ENCODE data around the gene KCNH2. TPM values are rescaled to one million over a fixed set of nuclear protein-coding genes. Genes with fewer than 3 reads are reported as not detected.

The KCNH2 gene
- total RNA-seq, 4 donors from 2014 or later = 2.4 to 8.5 (median 3.4) TPM

GRCh38 chr7:150992051-150992640 lies 14.0 kb upstream of the KCNH2 start:
- Histone ChIP-seq H3K4me1 (peaks cover 0 to 11% (median 4%) of the 10 kb centered on the region in 4 donors), H3K27ac (peak overlapping the region in 2 of 4 donors; percentile 22 to 43), H3K4me3 (no peak overlapping the region), H3K9me3 (peaks cover 0 to 10% (median 3%) of the 10 kb centered on the region in 4 donors), H3K36me3 (no peaks in the 10 kb centered on the region), H3K27me3 (no peaks in the 10 kb centered on the region)
- DNase-seq = no peak
- TF ChIP-seq CTCF (IDR thresholded peaks at IDR 0.05) = no peak
- TF ChIP-seq POLR2A (IDR thresholded peaks at IDR 0.05) = no peak

GRCh38 chr7:150990416-150991186 lies 12.5 kb upstream of the KCNH2 start, which contains the start of gene NOS3:
Gene NOS3 (plus strand): TSS chr7:150991017. CDS start chr7:150993804, 2,787 bp downstream.
- Histone ChIP-seq H3K9me3 (peaks cover 0 to 10% (median 3%) of the 10 kb centered on the region in 4 donors), H3K27ac (no peak within 1 kb of the TSS), H3K27me3 (no peaks in the 10 kb centered on the region), H3K4me1 (peaks cover 0 to 11% (median 4%) of the 10 kb centered on the region in 4 donors), H3K4me3 (no peak within 1 kb of the TSS), H3K36me3 (no peaks in the 10 kb centered on the region)
- TF ChIP-seq POLR2A (IDR thresholded peaks at IDR 0.05) (no peak), CTCF (IDR thresholded peaks at IDR 0.05) (no peak)
- no peak for DNase-seq

- H3K4me1 ChIP-seq = peaks cover 0 to 11% (median 4%) of the 10 kb centered on the region in 4 donors
- H3K4me3 ChIP-seq = no peak overlapping the region
- TF ChIP-seq POLR2A (IDR thresholded peaks at IDR 0.05) = no peak
- TF ChIP-seq CTCF (IDR thresholded peaks at IDR 0.05) = no peak
- no peaks in the 10 kb centered on the region for H3K36me3 ChIP-seq
- no peaks in the 10 kb centered on the region for H3K27me3 ChIP-seq
- H3K9me3 ChIP-seq = peaks cover 0 to 10% (median 3%) of the 10 kb centered on the region in 4 donors
- no peak for DNase-seq
- peak overlapping the region in 3 of 4 donors; percentile 31 to 49 (median 35) for H3K27ac ChIP-seq
Measured at GRCh38 chr7:150989456-150989855, 11.3 kb upstream of the KCNH2 start.

DNA sequence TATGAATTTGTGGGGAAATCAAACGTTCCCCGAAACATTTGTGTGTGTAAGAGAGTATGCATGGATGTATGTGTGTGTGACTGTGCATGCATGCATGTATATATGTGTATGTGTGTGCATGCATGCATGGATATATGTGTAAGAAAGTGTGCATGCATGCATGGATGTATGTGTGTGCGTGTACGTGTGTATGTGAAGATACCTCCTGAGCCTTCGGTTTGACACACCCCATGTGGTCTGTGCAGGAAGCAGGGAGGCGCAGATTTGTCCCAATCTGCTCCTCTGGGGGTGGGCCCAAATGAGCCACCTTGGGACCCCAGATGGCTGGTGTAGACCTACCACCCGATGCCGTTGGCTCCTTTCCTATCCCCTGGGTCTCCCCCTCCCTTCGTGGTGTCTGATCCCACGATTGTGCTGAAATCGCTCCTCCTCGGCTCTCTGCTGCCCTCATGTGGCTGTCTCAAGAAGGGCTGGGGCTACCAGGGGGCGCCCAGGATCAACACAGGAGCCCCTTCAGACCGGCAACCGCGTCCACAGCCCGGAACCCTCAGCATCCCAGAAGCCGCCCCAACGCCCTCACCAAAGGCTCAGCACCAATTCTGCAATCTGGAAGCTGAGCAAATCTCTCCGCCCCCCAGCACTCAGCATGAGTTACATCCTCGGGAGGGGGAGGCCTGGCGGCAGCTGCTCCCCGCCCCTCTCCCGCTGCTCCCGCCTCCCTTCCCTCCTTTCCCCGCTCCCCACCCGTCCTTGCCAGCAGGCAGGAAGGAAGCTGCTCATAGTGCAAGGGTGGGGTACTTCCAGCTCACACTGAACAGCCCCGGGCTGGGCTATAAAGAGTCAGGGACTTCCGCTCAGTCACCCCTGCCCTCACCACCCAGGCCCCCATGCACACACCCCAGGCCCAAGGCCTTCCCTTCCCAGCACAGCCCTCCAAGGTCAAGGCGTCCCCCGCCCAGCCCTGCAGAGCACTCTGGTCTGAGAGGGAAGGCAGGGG lies 10.4 kb upstream of the KCNH2 start:
- DNase-seq = peak; percentile 54 to 75 (median 71)
- Histone ChIP-seq H3K27me3 (no peaks in the 10 kb centered on the region), H3K9me3 (peaks cover 0 to 10% (median 3%) of the 10 kb centered on the region in 4 donors), H3K36me3 (no peaks in the 10 kb centered on the region), H3K4me1 (peaks cover 0 to 11% (median 4%) of the 10 kb centered on the region in 4 donors), H3K4me3 (peak overlapping the region in 1 of 4 donors; percentile 2), H3K27ac (peak overlapping the region in 3 of 4 donors; percentile 31 to 49 (median 35))
- no peak for TF ChIP-seq POLR2A (IDR thresholded peaks at IDR 0.05)
- TF ChIP-seq CTCF (IDR thresholded peaks at IDR 0.05) = peak; percentile 14 to 86 (median 79)

GRCh38 chr7:150986556-150986955 lies 8.4 kb upstream of the KCNH2 start:
- no peaks in the 10 kb centered on the region for H3K36me3 ChIP-seq
- H3K4me3 ChIP-seq = no peak overlapping the region
- no peak overlapping the region for H3K27ac ChIP-seq
- H3K27me3 ChIP-seq = no peaks in the 10 kb centered on the region
- DNase-seq = no peak
- H3K9me3 ChIP-seq = peaks cover 0 to 10% (median 3%) of the 10 kb centered on the region in 4 donors
- TF ChIP-seq CTCF (IDR thresholded peaks at IDR 0.05) = no peak
- TF ChIP-seq POLR2A (IDR thresholded peaks at IDR 0.05) = no peak
- peaks cover 0 to 11% (median 4%) of the 10 kb centered on the region in 4 donors for H3K4me1 ChIP-seq
